ENCODE measurements around the gene MFN2. TPM values are rescaled to one million over a fixed set of nuclear protein-coding genes. Genes with fewer than 3 reads are reported as not detected.

MFN2 gene
- total and polyA plus RNA-seq, 9 of the 15 experiments (the other 6 are each of a cell fraction or from before 2014, with no cell fraction given): 10.5 to 158 (median 87.1) TPM

DNA sequence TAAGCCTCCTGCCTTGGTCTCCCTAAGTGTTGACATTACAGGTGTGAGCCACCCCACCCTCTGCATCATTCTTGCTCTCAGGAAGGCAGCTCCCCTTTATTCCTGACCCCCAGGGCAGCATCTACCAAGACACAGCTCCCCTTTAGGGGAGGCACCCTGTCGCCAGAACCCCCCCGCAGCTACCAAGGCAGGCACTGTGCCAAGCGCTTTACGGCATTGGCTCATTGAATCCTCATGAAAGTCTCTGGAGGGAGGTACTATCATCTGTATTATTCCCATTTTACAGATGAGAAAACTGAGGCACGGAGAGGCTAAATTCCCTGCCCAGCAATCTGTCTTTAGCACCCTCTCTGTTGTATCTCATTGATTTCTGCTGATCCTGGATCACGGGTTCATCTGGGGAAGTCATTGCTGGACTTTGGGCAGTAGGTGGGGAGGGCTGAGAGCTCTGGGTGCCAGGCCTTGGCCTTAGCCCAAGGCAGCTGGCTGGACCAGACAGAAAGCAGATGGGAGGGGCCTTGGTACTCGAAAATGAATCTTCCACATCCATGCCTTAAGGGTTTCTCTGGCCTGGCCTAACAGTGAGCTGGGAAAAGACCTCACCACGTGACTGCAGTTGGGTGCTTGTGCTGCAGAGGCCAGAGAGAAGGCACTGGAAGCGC, 39.9 kb upstream of the MFN2 start (continued):
- TF ChIP-seq ZNF518B (CRISPR knock-in tag; IDR thresholded peaks at IDR 0.05) (no peak), CHD4 (IDR thresholded peaks at IDR 0.05; ENCODE audit: insufficient read depth, insufficient replicate concordance, low read depth, low read length, poor library complexity, severe bottlenecking) (peak; percentile 91), BCOR (IDR thresholded peaks at IDR 0.05) (peak; percentile 94), BDP1 (IDR thresholded peaks at IDR 0.05; ENCODE audit: insufficient read depth, insufficient read length) (no peak), CBX1 (IDR thresholded peaks at IDR 0.05; ENCODE audit: low read depth) (peak; percentile 83), ZNF740 (CRISPR knock-in tag; IDR thresholded peaks at IDR 0.05) (peak; percentile 42; the same call in 1 of the 2 replicates), ZNF740 (tag; IDR thresholded peaks at IDR 0.05) (no peak), RBM25 (IDR thresholded peaks at IDR 0.05; ENCODE audit: low read depth, low read length, severe bottlenecking) (peak; percentile 81), TCF7L2 (IDR thresholded peaks at IDR 0.05; ENCODE audit: low read depth, low read length) (no peak), ZNF24 (IDR thresholded peaks at IDR 0.05) (0 out of 2 replicates have a peak, but pooled peaks have one; percentile 11), ZNF174 (CRISPR knock-in tag; IDR thresholded peaks at IDR 0.05) (no peak)
- TF ChIP-seq, protein P1, sequence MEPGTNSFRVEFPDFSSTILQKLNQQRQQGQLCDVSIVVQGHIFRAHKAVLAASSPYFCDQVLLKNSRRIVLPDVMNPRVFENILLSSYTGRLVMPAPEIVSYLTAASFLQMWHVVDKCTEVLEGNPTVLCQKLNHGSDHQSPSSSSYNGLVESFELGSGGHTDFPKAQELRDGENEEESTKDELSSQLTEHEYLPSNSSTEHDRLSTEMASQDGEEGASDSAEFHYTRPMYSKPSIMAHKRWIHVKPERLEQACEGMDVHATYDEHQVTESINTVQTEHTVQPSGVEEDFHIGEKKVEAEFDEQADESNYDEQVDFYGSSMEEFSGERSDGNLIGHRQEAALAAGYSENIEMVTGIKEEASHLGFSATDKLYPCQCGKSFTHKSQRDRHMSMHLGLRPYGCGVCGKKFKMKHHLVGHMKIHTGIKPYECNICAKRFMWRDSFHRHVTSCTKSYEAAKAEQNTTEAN (CRISPR knock-in tag; IDR thresholded peaks at IDR 0.05): no peak
- TF ChIP-seq, protein P2, sequence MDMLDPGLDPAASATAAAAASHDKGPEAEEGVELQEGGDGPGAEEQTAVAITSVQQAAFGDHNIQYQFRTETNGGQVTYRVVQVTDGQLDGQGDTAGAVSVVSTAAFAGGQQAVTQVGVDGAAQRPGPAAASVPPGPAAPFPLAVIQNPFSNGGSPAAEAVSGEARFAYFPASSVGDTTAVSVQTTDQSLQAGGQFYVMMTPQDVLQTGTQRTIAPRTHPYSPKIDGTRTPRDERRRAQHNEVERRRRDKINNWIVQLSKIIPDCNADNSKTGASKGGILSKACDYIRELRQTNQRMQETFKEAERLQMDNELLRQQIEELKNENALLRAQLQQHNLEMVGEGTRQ (CRISPR knock-in tag; IDR thresholded peaks at IDR 0.05): 0 out of 2 replicates have a peak, but pooled peaks have one; percentile 13
